ENCODE results near the gene ZNF75A.

- TF ChIP-seq CTCF (IDR thresholded peaks at IDR 0.05): no peak
- no peak for TF ChIP-seq POLR2A (IDR thresholded peaks at IDR 0.05)
Observed at GRCh38 chr16:3346041-3346440, 40.7 kb downstream of the ZNF75A start.
